NCI-H82 treated with DMSO at 0.1 percent for 48 hours (cell line): ENCODE measurements around the gene SLC12A5.

Experiments used
- DNase-seq: peaks from one replicate; lab custom pipeline; 2025; ENCODE audit not compliant: unreplicated experiment; lab: John Stamatoyannopoulos, UW

SLC12A5 gene

DNA sequence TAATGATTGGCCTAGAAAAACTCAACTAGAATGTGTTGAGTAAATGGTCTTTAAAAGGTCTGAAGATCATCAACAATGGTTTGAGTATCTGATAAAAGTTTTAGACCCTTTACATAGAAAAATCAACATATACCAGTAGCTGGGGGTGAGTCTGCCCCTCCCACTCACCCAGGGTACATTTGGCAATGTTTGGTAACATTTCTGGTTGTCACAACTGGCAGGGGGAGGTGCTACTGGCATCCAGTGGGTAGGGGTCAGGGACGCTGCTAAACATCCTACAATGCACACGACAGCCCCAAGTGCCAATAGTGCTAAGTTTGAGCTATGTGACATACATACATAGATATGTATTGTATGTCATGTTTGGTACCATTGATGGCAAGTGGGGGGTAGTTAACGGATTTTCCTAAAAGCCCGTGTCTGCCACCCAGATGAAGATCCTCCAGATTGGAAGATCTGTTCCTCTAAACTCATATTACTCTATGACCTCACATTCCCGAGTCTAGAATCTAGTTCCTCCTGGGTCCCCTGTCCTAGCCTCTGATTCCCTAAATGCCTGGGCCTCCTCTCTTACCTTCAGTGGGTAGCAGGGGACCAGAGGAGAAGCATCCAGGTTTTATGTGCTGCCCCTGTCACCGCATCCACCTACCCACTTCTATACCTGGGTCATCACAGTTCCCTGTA lies 22.9 kb upstream of the SLC12A5 start:
- DNase-seq = no peak

DNA sequence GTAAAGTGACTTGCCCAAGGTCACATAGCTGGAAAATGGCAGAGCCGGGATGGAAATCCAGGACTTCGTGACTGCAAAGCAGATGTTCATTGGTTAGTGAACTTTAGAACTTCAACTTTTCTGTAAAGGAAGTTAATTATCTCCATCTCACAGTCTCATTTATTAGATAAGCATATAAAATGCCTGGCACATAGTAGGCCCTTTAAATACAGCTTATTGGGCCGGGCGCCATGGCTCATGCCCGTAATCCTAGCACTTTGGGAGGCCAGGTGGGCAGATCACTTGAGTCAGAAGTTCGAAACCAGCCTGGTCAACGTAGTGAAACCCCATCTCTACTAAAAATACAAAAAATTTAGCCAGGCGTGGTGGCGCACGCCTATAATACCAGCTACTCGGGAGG lies 22.1 kb upstream of the SLC12A5 start:
- no peak for DNase-seq

DNA sequence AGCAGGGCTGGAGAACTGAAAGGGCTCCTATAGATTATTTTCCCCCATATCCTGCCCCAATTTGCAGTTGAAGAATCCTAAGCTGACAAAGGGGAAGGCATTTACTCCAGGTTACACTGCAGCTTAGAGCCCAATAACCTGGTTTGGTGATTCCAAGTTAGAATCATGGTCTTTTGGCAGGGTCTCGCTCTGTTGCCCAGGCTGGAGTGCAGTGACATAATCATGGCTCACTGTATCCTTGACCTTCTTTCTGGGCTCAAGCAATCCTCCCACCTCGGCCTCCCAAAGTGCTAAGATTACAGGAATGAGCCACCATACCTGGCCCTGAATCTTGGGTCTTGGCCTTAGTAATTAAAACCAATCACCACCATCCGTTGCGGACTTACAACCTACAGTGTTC lies 21.3 kb upstream of the SLC12A5 start:
- no peak for DNase-seq

DNA sequence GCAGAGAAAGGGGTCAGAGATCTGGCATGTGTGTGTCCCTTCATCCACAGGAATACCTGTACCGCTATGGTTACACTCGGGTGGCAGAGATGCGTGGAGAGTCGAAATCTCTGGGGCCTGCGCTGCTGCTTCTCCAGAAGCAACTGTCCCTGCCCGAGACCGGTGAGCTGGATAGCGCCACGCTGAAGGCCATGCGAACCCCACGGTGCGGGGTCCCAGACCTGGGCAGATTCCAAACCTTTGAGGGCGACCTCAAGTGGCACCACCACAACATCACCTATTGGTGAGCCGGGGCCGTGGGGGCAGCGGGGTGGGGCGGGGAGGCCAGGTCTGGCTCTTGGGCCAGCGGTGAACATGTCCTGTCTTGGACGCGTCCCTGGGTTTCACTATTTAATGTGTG lies 19.2 kb upstream of the SLC12A5 start:
- no peak for DNase-seq

DNA sequence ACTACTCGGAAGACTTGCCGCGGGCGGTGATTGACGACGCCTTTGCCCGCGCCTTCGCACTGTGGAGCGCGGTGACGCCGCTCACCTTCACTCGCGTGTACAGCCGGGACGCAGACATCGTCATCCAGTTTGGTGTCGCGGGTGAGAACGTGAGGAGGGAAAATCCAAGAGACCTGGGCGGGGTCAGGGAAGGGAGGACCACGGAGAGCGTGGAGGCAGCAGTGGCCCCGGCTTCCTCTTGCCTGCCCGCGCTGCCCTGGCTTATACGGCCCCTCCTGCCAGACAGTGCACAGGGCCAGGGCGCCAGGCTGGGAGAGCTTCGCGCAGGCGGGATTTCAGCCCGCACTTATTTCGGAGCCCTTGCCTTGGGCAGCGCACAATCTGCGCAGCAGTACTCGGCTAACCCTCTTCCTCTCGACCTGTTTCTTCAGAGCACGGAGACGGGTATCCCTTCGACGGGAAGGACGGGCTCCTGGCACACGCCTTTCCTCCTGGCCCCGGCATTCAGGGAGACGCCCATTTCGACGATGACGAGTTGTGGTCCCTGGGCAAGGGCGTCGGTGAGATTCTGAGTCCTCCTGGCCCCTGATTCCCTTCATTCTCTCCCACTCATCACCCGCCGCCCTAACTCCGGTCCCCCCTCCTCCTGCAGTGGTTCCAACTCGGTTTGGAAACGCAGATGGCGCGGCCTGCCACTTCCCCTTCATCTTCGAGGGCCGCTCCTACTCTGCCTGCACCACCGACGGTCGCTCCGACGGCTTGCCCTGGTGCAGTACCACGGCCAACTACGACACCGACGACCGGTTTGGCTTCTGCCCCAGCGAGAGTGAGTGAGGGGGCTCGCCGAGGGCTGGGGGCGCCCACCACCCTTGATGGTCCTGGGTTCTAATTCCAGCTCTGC lies 18.3 kb upstream of the SLC12A5 start:
- DNase-seq = no peak

DNA sequence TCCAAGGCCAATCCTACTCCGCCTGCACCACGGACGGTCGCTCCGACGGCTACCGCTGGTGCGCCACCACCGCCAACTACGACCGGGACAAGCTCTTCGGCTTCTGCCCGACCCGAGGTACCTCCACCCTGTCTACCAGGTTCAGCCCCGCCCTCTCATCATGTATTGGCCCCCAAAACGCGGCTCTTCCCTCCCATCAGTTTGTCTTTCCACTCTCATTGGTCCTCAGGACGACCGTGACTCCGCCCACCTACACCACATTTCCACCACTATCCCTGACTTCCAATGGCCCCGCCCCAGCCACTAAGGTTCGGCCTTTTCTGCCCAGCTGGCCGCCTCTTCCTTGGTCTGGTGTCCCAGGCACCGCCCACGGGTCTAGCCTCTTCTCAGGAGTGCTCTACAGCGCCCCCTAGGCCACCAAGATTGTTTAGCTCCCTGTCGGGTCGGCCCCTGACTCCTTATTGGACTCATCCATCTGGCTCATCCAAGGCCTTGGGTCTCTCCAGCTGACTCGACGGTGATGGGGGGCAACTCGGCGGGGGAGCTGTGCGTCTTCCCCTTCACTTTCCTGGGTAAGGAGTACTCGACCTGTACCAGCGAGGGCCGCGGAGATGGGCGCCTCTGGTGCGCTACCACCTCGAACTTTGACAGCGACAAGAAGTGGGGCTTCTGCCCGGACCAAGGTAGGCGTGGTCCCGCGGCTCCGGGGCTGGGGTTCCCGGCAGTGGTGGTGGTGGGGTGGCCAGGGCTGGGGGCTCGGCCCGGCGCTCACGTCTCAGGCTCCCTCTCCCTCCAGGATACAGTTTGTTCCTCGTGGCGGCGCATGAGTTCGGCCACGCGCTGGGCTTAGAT lies 17.2 kb upstream of the SLC12A5 start:
- DNase-seq = peak; percentile 90

DNA sequence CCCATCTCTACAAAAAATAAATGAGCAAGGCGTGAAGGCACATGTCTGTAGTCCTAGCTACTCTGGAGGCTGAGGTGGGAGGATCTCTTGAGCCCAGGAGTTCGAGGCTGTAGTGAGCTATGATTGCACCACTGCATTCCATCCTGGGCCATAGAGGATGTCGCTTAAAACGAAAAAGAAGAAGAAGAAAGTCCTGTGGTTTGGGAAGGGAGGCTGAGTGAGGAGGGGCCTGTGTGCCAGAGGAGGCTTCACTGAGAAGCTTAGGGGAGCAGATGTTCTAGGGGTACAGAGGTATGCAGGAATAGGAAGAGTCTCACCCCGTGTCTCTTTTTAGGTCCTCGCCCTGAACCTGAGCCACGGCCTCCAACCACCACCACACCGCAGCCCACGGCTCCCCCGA lies 16.1 kb upstream of the SLC12A5 start:
- DNase-seq = no peak

DNA sequence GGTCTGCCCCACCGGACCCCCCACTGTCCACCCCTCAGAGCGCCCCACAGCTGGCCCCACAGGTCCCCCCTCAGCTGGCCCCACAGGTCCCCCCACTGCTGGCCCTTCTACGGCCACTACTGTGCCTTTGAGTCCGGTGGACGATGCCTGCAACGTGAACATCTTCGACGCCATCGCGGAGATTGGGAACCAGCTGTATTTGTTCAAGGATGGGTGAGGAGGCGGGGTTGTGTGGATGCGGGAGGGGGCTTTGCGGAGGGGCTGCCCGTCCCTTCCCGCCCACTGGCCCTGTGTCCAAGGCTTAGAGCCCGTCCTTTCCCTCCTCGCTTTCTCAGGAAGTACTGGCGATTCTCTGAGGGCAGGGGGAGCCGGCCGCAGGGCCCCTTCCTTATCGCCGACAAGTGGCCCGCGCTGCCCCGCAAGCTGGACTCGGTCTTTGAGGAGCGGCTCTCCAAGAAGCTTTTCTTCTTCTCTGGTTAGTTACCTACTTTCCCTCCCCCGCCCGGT lies 15.6 kb upstream of the SLC12A5 start:
- no peak for DNase-seq

DNA sequence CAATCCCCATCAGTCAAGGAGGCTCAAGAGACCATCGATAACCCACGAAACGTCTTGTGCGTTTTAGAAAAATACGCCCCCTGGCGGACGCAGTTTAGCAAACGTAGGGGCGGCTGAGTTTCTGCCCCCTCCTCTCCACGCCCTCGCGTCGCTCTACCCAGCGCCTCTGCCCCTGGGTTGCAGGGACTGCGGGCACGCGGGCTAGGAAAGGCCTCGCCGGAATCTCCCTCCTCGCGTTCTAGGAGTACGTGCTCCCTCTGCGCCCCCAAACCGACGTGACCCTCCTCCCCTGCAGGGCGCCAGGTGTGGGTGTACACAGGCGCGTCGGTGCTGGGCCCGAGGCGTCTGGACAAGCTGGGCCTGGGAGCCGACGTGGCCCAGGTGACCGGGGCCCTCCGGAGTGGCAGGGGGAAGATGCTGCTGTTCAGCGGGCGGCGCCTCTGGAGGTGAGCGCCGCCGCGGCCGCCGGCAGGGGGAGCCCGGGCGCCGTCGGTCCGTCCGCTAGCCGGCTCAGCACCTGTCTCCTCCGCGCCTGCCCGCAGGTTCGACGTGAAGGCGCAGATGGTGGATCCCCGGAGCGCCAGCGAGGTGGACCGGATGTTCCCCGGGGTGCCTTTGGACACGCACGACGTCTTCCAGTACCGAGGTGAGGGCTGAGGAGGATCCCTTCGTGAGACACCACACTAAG lies 15.0 kb upstream of the SLC12A5 start:
- DNase-seq = peak; percentile 73

DNA sequence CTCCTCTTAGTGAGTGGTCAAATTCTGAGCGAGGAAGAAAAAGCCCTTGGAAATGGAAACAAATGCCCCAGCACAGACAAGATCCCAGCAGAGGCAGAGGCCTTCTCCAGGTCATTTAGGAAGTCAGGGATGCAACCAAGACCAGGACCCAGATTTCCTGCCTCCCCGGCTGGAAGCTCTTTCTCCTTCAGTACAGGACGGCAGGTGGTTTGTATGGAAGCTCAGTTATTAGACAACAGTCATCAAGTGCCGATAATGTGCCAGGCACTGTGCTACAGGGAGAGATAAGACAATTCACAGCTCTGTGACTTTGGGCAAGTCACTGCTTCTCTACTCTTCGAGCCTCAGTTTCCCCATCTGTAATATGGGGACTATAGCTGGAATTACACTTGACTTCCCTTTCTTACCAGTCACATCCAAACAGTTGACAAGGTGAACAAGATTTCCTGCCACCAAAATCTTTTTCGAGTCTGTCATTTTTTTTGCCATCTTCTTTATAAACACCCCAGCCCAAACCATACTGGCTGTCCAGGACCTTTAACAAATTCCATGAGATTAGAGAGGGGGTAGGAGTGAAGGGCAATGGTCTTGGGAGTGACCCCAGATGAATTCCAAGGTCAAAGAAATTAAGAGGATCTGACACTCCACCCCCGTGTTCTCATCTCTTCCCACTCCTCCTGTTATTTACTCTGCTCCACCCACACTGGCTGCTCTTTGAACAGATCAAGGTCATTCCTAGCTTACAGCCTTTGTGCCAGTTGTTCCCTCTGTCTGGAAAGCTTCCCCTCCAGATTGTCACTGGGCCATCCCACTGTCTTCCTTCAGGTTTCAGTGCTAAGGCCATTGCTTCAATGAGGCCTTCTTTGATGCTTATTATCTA lies 14.3 kb upstream of the SLC12A5 start:
- no peak for DNase-seq

DNA sequence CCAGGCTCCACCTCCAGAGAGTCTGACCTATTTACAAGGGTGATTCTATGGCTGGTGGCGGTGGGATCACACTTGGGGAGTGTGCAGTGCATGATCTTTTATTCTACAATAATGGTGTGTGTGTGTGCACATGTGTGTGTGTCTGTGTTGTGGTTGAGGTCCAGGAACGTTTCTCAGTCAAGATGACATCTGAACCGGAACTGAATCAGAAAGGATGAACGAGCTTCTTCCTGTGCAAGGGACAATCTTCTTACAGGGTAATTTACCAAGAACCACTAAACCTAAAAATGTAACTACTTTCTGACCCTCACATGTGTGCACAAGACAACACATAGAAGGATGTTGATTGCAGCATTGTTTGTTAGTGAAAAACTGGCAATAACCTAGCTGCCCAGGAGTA lies 11.7 kb upstream of the SLC12A5 start:
- DNase-seq = no peak

DNA sequence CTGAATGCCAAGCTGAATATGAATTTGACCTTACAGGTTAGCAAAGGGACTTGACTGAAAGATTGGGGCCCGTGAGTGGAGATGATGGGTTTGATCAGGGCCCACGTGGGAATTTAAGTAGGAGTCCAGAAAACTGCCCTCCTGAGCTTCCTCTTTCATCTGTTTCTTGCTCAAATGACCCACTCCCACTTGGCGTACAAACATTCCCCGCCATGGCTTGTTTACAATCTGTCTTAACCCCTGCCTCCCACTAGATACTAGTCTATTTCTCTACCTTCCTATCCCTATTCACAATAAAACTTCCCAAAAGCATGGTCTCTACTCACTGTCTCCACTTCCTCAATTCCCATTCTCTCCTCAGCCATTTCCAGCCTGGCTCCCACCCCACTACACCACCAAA lies 10.9 kb upstream of the SLC12A5 start:
- no peak for DNase-seq

DNA sequence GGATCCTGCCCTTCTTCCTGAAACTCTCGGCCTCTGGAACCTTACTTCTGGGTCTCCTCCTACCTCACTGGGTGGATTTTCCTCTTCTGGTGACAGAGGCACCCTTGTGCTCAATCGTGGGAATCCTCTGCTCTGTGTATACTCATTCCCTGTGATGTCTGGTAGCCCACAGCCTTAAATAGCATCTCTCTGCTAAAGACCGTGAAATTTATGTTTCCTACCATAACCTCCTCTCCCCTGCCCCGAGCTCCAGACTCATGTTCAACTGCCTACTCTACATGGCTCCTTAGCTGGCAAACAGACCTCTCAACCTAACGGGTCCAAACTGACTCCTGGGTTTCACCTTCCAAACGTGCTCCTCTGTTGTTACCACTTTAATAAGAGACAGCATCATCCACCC lies 10.4 kb upstream of the SLC12A5 start:
- DNase-seq = no peak

DNA sequence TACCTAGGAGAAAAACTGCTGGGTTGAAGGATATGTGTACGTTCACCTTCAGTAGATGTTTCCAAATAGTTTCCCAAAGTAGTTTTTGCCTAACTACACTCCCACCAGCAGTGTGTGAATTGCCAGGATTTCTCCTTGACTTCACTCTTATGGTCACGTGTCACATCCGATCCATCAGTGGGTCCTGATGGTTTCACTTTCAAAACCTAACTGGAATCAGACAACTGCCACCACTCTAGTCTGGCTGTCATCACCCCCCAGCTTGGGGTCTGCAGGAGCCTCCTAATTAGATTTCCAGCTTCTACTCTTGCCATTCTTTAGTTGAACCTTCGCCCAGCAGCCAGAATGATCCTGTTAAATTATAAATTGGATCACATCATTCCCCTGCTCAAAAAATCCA lies 8.5 kb upstream of the SLC12A5 start:
- peak; percentile 96 for DNase-seq

DNA sequence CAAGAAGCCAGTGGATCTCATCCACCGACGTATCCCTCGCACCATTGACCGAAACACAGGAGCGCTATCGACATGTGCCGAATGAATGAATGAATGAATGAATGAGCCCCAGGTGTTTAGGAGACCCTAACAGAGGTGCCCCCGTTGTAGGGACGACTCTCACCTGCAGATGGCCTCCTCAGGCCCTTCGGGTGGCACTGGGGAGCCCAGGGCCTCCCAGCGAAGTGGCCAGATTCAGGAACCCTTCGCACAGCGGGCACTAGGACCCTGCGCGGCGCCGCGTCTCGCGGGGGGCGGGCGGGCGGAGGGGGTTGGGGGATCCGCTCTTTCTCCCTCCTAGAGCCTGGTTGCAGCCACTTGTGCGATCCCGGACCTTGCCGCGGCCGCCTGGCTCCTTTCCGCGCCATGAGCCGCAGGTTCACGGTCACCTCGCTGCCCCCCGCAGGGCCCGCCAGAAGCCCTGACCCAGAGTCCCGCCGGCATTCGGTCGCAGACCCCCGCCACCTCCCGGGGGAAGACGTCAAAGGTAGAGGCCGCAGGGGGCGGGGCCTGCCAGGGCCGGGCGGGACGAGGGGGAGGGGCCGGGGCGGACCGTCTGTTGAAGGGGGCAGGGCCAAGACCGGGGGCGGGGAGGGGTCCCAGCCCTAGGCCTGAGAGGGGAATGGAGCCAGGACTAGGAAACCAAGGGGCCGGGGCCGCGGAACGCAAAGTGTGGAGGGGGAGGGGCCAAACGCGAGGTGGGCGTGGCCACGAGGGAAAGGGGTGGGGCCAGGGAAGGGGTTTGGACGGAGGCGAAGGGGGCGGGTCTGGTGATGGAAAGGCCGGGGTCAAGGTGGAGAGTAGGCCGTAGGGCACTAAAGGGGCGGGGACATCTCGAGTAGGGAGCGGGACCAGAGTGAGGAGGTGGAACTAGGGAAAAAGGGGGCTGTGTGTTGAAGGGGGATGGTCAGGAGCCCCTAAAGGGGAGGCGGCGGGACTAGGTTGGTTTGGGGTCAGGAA lies 7.4 kb upstream of the SLC12A5 start:
- DNase-seq = peak; percentile 79

DNA sequence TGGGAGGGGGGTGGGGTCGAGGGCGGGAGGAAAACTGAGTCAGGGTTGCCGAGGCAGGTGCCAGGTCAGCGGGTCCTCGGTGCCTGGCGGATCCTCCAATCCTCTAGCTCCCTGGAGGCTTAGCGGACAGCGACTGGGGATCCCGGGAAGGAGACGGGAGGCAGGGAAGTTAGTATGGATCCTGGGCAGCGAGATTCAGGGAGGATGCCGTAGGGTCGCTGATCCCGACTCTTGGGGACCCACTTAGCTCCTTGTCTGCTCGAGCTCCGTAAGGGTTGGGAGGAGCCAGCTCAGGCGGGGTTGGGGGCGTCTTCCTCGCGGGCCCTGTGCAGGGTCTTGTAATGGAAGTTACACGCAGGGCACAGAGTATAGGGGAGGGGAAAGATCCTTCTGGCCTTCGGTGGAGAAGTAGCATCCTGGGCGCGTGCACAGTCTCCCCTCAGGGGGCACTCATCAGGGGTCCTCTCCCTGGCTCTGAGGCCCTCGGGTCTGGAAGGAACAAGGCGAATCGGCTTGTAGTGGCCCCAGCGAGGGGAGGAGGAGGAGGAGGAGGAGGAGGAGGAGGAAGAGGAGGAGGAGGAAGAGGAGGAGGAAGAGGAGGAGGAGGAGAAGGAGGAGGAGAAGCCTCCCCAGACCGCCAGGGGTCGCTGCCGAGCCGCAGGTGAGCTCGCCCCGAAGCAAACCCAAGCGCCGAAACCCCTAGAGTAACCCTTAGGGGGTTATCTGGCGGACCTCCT lies 6.4 kb upstream of the SLC12A5 start:
- peak; percentile 49 for DNase-seq

DNA sequence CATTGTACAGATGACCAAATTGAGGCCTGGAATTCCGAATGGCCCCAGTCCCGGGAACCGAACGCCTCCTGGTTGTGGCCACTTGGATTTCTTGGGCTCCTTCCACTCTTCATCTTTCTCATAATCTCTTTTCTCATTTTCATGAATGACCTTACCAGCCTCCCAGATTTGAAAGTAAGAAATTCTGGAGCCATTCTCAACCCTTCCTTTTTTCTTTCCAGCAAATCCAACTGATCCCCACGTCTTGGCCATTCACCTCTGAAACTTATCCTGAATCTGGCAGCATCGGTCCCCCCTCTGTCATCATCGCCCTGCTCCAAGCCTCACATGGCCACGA lies 5.9 kb upstream of the SLC12A5 start:
- no peak for DNase-seq

DNA sequence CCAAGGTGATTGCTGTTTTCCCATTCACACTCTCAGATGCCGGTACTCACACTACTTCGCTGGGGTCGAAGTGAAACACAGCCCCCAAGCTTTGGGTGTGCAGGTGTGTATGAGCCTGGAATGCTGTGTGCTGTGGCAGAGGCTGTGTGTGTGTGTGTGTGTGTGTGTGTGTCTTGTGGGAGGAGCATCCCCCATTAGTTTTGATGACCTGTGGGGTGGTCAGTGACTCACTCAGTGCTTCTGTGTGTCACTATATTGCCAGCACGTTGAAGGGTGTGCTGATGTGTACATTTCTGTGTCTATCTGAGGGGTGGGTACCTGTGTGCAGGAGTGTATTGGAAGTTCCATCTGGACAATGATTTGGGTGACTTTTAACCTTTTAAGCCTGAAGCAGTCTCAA lies 5.0 kb upstream of the SLC12A5 start:
- DNase-seq = no peak
